ENCODE results near the gene UBE2E3. TPM values are rescaled to one million over a fixed set of nuclear protein-coding genes. Genes with fewer than 3 reads are reported as not detected.

The UBE2E3 gene
- total RNA-seq, 2 experiments from 2014 or later = 37.0 to 69.6 TPM

DNA sequence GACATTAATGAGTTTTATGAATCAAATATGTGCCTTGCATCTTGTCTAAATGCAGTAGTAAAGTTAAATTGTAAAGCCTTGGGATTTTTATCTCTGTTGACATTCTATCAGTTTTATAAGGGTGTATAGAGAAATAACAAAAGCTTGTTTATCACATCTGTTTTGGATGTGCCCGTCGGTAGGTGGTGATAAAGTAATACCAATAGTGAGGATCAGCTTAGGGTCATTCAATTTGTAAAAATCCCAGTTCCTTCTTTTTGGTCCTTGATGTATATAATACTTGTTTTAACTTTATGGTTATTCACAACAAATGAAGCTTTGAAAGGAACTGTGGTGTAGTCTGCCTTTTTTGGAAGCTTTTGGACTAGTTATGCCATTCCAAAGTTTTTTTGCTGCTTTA is 12.6 kb downstream of the UBE2E3 start:
- intact Hi-C loops (cut with DNase I, micrococcal nuclease) = loop anchor here in 1 of 2 experiments (1.0 kb wide), 1 partner anchor 8 kb away; no protein-coding TSS in a partner anchor
- no peaks in the 10 kb centered on the region for H3K27me3 Mint-ChIP-seq
- no peak overlapping the region for H3K4me3 Mint-ChIP-seq
- peaks cover 26% of the 10 kb centered on the region for H3K36me3 Mint-ChIP-seq (ENCODE audit: low read depth)
- no peak overlapping the region for H3K27ac Mint-ChIP-seq
- H3K4me1 Mint-ChIP-seq = peaks cover 22% of the 10 kb centered on the region
- CTCF ChIA-PET = interaction anchor here (2.1 kb wide), 1 partner anchor 12 kb away, joined by 7 read pairs; no protein-coding TSS in a partner anchor
- POLR2A ChIA-PET = no interaction called here
- ATAC-seq (no peak), DNase-seq (no peak)
- H3K9me3 Mint-ChIP-seq (ENCODE audit: low read depth) = no peaks in the 10 kb centered on the region

GRCh38 chr2:180999274-180999964 is 19.0 kb downstream of the UBE2E3 start:
- H3K27ac Mint-ChIP-seq = no peak overlapping the region
- no peak for ATAC-seq
- no peaks in the 10 kb centered on the region for H3K9me3 Mint-ChIP-seq (ENCODE audit: low read depth)
- H3K36me3 Mint-ChIP-seq (ENCODE audit: low read depth) = peaks cover 13% of the 10 kb centered on the region
- no peak overlapping the region for H3K4me3 Mint-ChIP-seq
- ChIA-PET CTCF (interaction anchor here (1.4 kb wide), 1 partner anchor 38 kb away, joined by 3 read pairs; no protein-coding TSS in a partner anchor), POLR2A (no interaction called here)
- no peak for DNase-seq
- peaks cover 29% of the 10 kb centered on the region for H3K4me1 Mint-ChIP-seq
- intact Hi-C loops (cut with DNase I, micrococcal nuclease) = no loop called here
- no peaks in the 10 kb centered on the region for H3K27me3 Mint-ChIP-seq

GRCh38 chr2:181004647-181005325 is 24.4 kb downstream of the UBE2E3 start:
- POLR2A ChIA-PET = no interaction called here
- no peaks in the 10 kb centered on the region for H3K9me3 Mint-ChIP-seq (ENCODE audit: low read depth)
- CTCF ChIA-PET = interaction anchor here (0.5 to 0.8 kb wide), 2 partner anchors 16 to 23 kb away, joined by 3 to 4 read pairs; no protein-coding TSS in a partner anchor
- DNase-seq (no peak), ATAC-seq (no peak)
- no peaks in the 10 kb centered on the region for H3K27me3 Mint-ChIP-seq
- H3K36me3 Mint-ChIP-seq (ENCODE audit: low read depth) = no peaks in the 10 kb centered on the region
- intact Hi-C loops (cut with DNase I, micrococcal nuclease) = no loop called here
- peaks cover 24% of the 10 kb centered on the region for H3K4me1 Mint-ChIP-seq
- no peak overlapping the region for H3K27ac Mint-ChIP-seq
- H3K4me3 Mint-ChIP-seq = no peak overlapping the region

- intact Hi-C loops (cut with DNase I, micrococcal nuclease) = no loop called here
Measured at GRCh38 chr2:181005326-181005655, 24.9 kb downstream of the UBE2E3 start.

DNA sequence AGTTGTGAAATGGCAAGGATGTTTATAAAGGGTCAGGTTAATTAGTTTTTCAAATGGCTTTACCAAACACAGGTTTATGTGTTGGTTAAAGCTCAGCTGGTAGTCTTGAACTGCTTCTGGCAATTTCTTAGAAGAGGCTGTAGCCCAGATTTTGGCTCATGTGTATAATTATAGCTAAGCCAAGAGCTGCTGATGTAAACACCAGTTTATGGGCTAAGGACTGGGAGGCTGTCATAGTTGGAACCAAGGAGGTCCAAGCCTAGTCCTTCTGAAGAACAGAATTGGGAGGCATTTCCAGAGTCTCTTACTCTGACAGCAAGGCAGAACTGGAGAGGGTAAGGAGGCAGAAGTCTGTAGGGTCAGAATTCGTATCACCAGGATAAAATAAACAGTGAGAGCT is 25.4 kb downstream of the UBE2E3 start:
- Mint-ChIP-seq H3K9me3 (ENCODE audit: low read depth) (no peaks in the 10 kb centered on the region), H3K4me3 (no peak overlapping the region), H3K27me3 (no peaks in the 10 kb centered on the region), H3K27ac (no peak overlapping the region), H3K4me1 (peaks cover 31% of the 10 kb centered on the region), H3K36me3 (ENCODE audit: low read depth) (no peaks in the 10 kb centered on the region)
- intact Hi-C loops (cut with DNase I, micrococcal nuclease) = no loop called here
- ChIA-PET CTCF (interaction anchor here (0.6 to 1.0 kb wide), 2 partner anchors 10 to 261 kb away, joined by 3 read pairs; no protein-coding TSS in a partner anchor), POLR2A (interaction anchor here (0.6 kb wide), 1 partner anchor 931 kb away, joined by 3 read pairs; no protein-coding TSS in a partner anchor)
- DNase-seq (no peak), ATAC-seq (no peak)

More at GRCh38 chr2:181005326-181005655, 24.9 kb downstream of the UBE2E3 start:
- H3K4me3 Mint-ChIP-seq = no peak overlapping the region
- ChIA-PET CTCF (interaction anchor here (0.5 to 1.0 kb wide), 3 partner anchors 10 to 262 kb away, joined by 3 to 4 read pairs (median 3); no protein-coding TSS in a partner anchor), POLR2A (no interaction called here)
- H3K9me3 Mint-ChIP-seq (ENCODE audit: low read depth) = no peaks in the 10 kb centered on the region
- no peaks in the 10 kb centered on the region for H3K36me3 Mint-ChIP-seq (ENCODE audit: low read depth)
- H3K27me3 Mint-ChIP-seq = no peaks in the 10 kb centered on the region
- peaks cover 26% of the 10 kb centered on the region for H3K4me1 Mint-ChIP-seq
- ATAC-seq (no peak), DNase-seq (no peak)
- no peak overlapping the region for H3K27ac Mint-ChIP-seq

DNA sequence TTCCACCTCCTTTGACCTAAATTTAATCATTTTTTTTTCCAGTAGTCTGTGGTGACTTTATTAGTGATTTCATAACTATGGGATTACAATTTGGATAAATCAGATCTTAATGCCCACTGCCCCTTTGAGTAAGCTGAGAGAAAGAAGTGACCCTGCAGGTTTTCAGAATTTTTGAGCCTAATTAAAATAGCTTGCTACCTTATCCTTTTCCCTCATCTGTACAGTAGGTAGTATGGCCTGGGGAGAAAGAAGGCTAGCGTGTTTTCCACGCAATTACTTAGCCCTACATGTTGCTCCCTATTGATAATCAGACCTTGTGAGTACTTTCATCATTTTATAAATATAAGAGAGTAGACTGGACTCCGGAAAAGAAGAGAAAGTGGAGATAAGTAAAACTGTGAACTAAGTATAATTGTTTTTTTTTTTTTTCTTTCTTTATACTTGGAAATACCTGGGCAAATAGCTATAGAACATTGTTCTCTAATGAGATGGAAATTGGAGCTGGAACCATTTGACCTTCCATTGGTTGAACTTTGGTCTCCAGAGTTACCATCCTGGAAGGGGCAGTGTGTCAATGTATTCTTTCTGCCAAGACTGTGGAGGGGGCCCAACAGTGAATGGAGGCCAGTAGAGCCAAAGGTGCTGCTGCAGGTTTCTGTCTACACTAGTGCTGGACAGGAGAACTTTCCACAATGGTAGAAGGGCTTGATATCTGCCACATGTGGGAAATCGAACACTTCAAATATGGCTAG is 26.9 kb downstream of the UBE2E3 start:
- CTCF ChIA-PET = interaction anchor here (0.7 to 0.9 kb wide), 2 partner anchors 10 to 885 kb away, joined by 3 to 5 read pairs; no protein-coding TSS in a partner anchor

GRCh38 chr2:181008407-181008806 is 28.0 kb downstream of the UBE2E3 start:
- no peak for ATAC-seq
- peaks cover 29% of the 10 kb centered on the region for H3K4me1 Mint-ChIP-seq
- ChIA-PET POLR2A (no interaction called here), CTCF (no interaction called here)
- no peak overlapping the region for H3K4me3 Mint-ChIP-seq
- H3K9me3 Mint-ChIP-seq (ENCODE audit: low read depth) = no peaks in the 10 kb centered on the region
- H3K27ac Mint-ChIP-seq = no peak overlapping the region
- DNase-seq = no peak
- H3K36me3 Mint-ChIP-seq (ENCODE audit: low read depth) = no peaks in the 10 kb centered on the region
- H3K27me3 Mint-ChIP-seq = no peaks in the 10 kb centered on the region
- intact Hi-C loops (cut with DNase I, micrococcal nuclease) = no loop called here

More for the DNA sequence above, 26.9 kb downstream of the UBE2E3 start:
- Mint-ChIP-seq H3K4me1 (peaks cover 24% of the 10 kb centered on the region), H3K36me3 (ENCODE audit: low read depth) (no peaks in the 10 kb centered on the region), H3K27me3 (no peaks in the 10 kb centered on the region), H3K4me3 (no peak overlapping the region), H3K9me3 (ENCODE audit: low read depth) (no peaks in the 10 kb centered on the region), H3K27ac (no peak overlapping the region)
- POLR2A ChIA-PET = interaction anchor here (1.0 kb wide), 1 partner anchor 8 kb away, joined by 5 read pairs; no protein-coding TSS in a partner anchor
- ATAC-seq (no peak), DNase-seq (no peak)
- intact Hi-C loops (cut with DNase I, micrococcal nuclease) = no loop called here

DNA sequence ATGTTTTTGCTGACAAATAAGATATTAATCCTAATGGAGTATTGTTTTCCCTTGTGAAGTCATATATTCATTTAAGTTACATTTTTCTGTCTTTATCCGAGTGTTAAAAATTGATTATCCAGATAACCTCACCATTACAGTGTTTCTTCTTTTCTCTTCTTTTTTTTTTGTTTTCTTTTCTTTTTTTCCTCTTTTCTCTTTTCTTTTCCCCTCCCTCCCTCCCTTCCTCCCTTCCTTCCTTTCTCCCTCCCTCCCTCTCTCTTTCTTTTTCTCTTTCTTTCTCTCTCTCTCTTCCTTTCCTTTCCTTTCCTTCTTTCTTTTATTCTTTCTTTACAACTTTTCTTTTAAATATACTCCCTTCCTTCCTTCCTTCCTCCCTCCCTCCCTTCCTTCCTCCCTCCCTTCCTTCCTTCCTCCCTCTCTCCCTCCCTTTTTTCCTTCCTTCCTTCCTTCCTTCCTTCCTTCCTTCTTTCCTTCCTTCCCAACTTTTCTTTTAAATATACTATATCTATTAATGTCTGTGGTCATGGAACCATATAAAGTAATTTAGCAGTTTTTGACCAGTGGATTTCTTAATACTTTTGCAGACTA is 40.9 kb downstream of the UBE2E3 start:
- Mint-ChIP-seq H3K36me3 (ENCODE audit: low read depth) (no peaks in the 10 kb centered on the region), H3K27me3 (no peaks in the 10 kb centered on the region), H3K27ac (no peak overlapping the region), H3K4me1 (peaks cover 12% of the 10 kb centered on the region), H3K9me3 (ENCODE audit: low read depth) (peaks cover 7% of the 10 kb centered on the region), H3K4me3 (no peak overlapping the region)
- POLR2A ChIA-PET = no interaction called here
- ATAC-seq (no peak), DNase-seq (no peak)
- intact Hi-C loops (cut with DNase I, micrococcal nuclease) = no loop called here
- CTCF ChIA-PET = no interaction called here

GRCh38 chr2:181022652-181023051 is 42.2 kb downstream of the UBE2E3 start:
- ChIA-PET CTCF (interaction anchor here (0.7 kb wide), 2 partner anchors 26 to 39 kb away, joined by 3 read pairs; no protein-coding TSS in a partner anchor), POLR2A (no interaction called here)
- ATAC-seq (no peak), DNase-seq (no peak)
- Mint-ChIP-seq H3K9me3 (ENCODE audit: low read depth) (peaks cover 7% of the 10 kb centered on the region), H3K27me3 (no peaks in the 10 kb centered on the region), H3K4me1 (peaks cover 9% of the 10 kb centered on the region), H3K4me3 (no peak overlapping the region), H3K36me3 (ENCODE audit: low read depth) (no peaks in the 10 kb centered on the region), H3K27ac (no peak overlapping the region)
- intact Hi-C loops (cut with DNase I, micrococcal nuclease) = no loop called here

DNA sequence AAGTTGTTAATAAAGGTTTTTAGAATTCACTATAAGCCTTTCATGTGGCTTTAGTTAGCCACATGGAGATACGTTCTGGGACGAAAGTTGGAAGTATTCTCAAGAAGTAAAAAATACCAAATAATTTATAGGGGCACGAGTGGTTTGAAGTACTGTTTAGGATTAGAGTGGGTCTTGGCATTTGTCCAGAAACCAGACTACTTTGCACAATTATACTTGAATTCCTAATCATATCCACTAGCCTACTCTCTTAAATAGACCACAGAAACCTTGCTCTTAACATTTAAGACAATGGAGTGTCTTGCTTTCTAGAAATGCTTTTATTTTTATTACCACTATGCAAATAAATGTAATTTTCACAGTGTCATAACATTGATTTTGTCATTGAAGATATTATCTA is 44.6 kb downstream of the UBE2E3 start:
- no peaks in the 10 kb centered on the region for H3K36me3 Mint-ChIP-seq (ENCODE audit: low read depth)
- H3K4me1 Mint-ChIP-seq = peaks cover 4% of the 10 kb centered on the region
- POLR2A ChIA-PET = no interaction called here

GRCh38 chr2:181036445-181036844 is 56.0 kb downstream of the UBE2E3 start:
- intact Hi-C loops (cut with DNase I, micrococcal nuclease) = loop anchor here (2.0 kb wide), 1 partner anchor 56 kb away; the partner anchor contains the start of gene UBE2E3 (in 2 of the 2)
- H3K4me3 Mint-ChIP-seq = no peak overlapping the region
- POLR2A ChIA-PET = no interaction called here
- H3K9me3 Mint-ChIP-seq (ENCODE audit: low read depth) = no peaks in the 10 kb centered on the region
- H3K4me1 Mint-ChIP-seq = peaks cover 18% of the 10 kb centered on the region
- no peaks in the 10 kb centered on the region for H3K27me3 Mint-ChIP-seq
- no peak for DNase-seq
- no peak for ATAC-seq
- H3K27ac Mint-ChIP-seq = no peak overlapping the region
- peaks cover 7% of the 10 kb centered on the region for H3K36me3 Mint-ChIP-seq (ENCODE audit: low read depth)
- CTCF ChIA-PET = interaction anchor here (2.3 kb wide), 1 partner anchor 23 kb away, joined by 6 read pairs; no protein-coding TSS in a partner anchor

More for the DNA sequence above, 44.6 kb downstream of the UBE2E3 start:
- H3K27ac Mint-ChIP-seq = no peak overlapping the region
- DNase-seq (no peak), ATAC-seq (no peak)
- CTCF ChIA-PET = no interaction called here
- peaks cover 4% of the 10 kb centered on the region for H3K9me3 Mint-ChIP-seq (ENCODE audit: low read depth)
- no peak overlapping the region for H3K4me3 Mint-ChIP-seq
- intact Hi-C loops (cut with DNase I, micrococcal nuclease) = no loop called here
- H3K27me3 Mint-ChIP-seq = no peaks in the 10 kb centered on the region
